K562 (cell line): ENCODE data around the gene RALY. TPM values are rescaled to one million over a fixed set of nuclear protein-coding genes. Genes with fewer than 3 reads are reported as not detected.

Experiments used
- BDP1 ChIP-seq: IDR thresholded peaks from 3 replicates; pipeline ENCODE4 v1.6.1; 2011; ENCODE audit not compliant: insufficient read length, insufficient read depth
- CREB1 ChIP-seq, 2 experiments: sonication (generic) in 1 of 2; formaldehyde crosslinking in 1 of 2; IDR thresholded peaks; 2 replicates each; pipeline versions ENCODE4 v1.6.1 to v1.8.0; 2012 to 2022; ENCODE audit warnings: inconsistent platforms in 1 of 2, mild to moderate bottlenecking in 1 of 2, missing genetic modification reagents in 1 of 2, moderate library complexity in 1 of 2
- MAFF ChIP-seq: IDR thresholded peaks from 2 replicates; pipeline ENCODE4 v1.6.1; 2012; ENCODE audit warnings: low read length, improper control_type of control experiment
- MAFG ChIP-seq: fragments of 450-650 bp; conservative IDR thresholded peaks from 2 replicates; pipeline ENCODE4 v1.6.1; 2016; ENCODE audit warnings: missing genetic modification characterization, missing compliant biosample characterization
- MCM2 ChIP-seq: fragments of 450-650 bp; IDR thresholded peaks from 2 replicates; pipeline ENCODE4 v1.6.1; 2017; ENCODE audit warnings: low read depth, mild to moderate bottlenecking
- MCM3 ChIP-seq: fragments of 450-650 bp; IDR thresholded peaks from 2 replicates; pipeline ENCODE4 v1.6.1; 2016
- MYNN ChIP-seq, 2 experiments: sonication (generic); formaldehyde crosslinking in 1 of 2; IDR thresholded peaks; 2 replicates each; pipeline versions ENCODE4 v1.5.0 to v1.6.1; 2016 to 2020; ENCODE audit warnings: antibody characterized with exemption in 1 of 2, missing genetic modification reagents in 1 of 2
- NFATC3 ChIP-seq: fragments of 450-650 bp; IDR thresholded peaks from 2 replicates; pipeline ENCODE4 v1.6.1; 2017; ENCODE audit warnings: mild to moderate bottlenecking
- RBM34 ChIP-seq: fragments of 200-400 bp; formaldehyde crosslinking; IDR thresholded peaks from 2 replicates; pipeline ENCODE4 v1.6.1; 2018; ENCODE audit warnings: low read length, borderline replicate concordance; ENCODE audit not compliant: insufficient read depth
- SIN3B ChIP-seq: fragments of 450-650 bp; IDR thresholded peaks from 2 replicates; pipeline ENCODE4 v1.6.1; 2017; ENCODE audit warnings: low read depth, mild to moderate bottlenecking, moderate library complexity
- SMAD2 ChIP-seq: fragments of 150-350 bp; IDR thresholded peaks from 2 replicates; pipeline ENCODE4 v1.6.1; 2014; ENCODE audit warnings: low read depth, mild to moderate bottlenecking, low read length
- YBX1 ChIP-seq: fragments of 450-650 bp; IDR thresholded peaks from 2 replicates; pipeline ENCODE4 v1.7.1; 2016; ENCODE audit warnings: mild to moderate bottlenecking
- ZNF143 ChIP-seq: sonication (generic); formaldehyde crosslinking; IDR thresholded peaks from 2 replicates; pipeline ENCODE4 v1.9.0; 2022; ENCODE audit warnings: mild to moderate bottlenecking, missing genetic modification reagents
- ZNF174 ChIP-seq: fragments of 250-450 bp; sonication (Bioruptor Pico); IDR thresholded peaks from 2 replicates; pipeline ENCODE4 v1.4.0; 2020; ENCODE audit warnings: mild to moderate bottlenecking
- ZNF217 ChIP-seq: sonication (generic); formaldehyde crosslinking; IDR thresholded peaks from 2 replicates; pipeline ENCODE4 v1.8.0; 2022; ENCODE audit warnings: mild to moderate bottlenecking, missing genetic modification reagents
- ZNF707 ChIP-seq: fragments of 250-450 bp; sonication (Bioruptor Pico); conservative IDR thresholded peaks from 2 replicates; pipeline ENCODE4 v1.8.0; 2022; ENCODE audit warnings: inconsistent platforms, mild to moderate bottlenecking, moderate library complexity
- polyA plus RNA-seq, 8 experiments: library from polyadenylated mRNA; depleted of rRNA in 4 of 8; stranded (reverse) in 5 of 8; unstranded in 3 of 8; fragments of >200 nt; fragmentation: Nextera tagmentation in 2 of 8; fragmentation: Illumina TruSeq in 1 of 8; extraction: Ambion mirVana in 2 of 8; extraction: Trizol in 1 of 8; gene quantifications; 2 replicates each; pipeline versions ENCODE4 v1.2.1 to v1.2.3, GENCODE V29; 2011 to 2014; ENCODE audit warnings: inconsistent platforms in 1 of 8, missing spikeins in 1 of 8
- total RNA-seq, 7 experiments: library from RNA; depleted of rRNA in 6 of 7; stranded (reverse); fragments of >200 nt in 6 of 7; fragmentation: Illumina TruSeq in 2 of 7; extraction: Trizol in 2 of 7; gene quantifications; 2 replicates each; pipeline versions ENCODE4 v1.2.1 to v1.2.3, GENCODE V29; 2011 to 2021; ENCODE audit warnings: low replicate concordance in 1 of 7
- TF ChIP-seq, protein P1 (sequence below), 2 experiments: IDR thresholded peaks; 2 replicates each; pipeline ENCODE4 v1.6.1; 2011; ENCODE audit warnings: borderline replicate concordance in 1 of 2, control low read depth in 1 of 2, low read depth in 1 of 2, low read length in 1 of 2, mild to moderate bottlenecking in 1 of 2, mixed read lengths in 1 of 2, moderate library complexity in 1 of 2; ENCODE audit not compliant: insufficient read depth in 1 of 2, insufficient read length in 1 of 2, poor library complexity in 1 of 2, severe bottlenecking in 1 of 2; ENCODE audit errors: extremely low read depth in 1 of 2
- TF ChIP-seq, protein P2 (sequence below): fragments of 250-450 bp; sonication (Bioruptor Pico); IDR thresholded peaks from 2 replicates; pipeline ENCODE4 v1.8.0; 2021; ENCODE audit warnings: moderate library complexity, mild to moderate bottlenecking, inconsistent platforms
- TF ChIP-seq, protein P3 (sequence below): sonication (generic); formaldehyde crosslinking; IDR thresholded peaks from 2 replicates; pipeline ENCODE4 v1.8.1; 2023; ENCODE audit warnings: mild to moderate bottlenecking, missing genetic modification reagents, moderate library complexity
- TF ChIP-seq, protein P4 (sequence below): fragments of 200-800 bp; sonication (Bioruptor generic); IDR thresholded peaks from 2 replicates; pipeline ENCODE4 v1.6.1; 2017; ENCODE audit warnings: missing genetic modification characterization, missing compliant biosample characterization
- TF ChIP-seq, protein P5 (sequence below): fragments of 250-450 bp; sonication (Bioruptor Pico); IDR thresholded peaks from 2 replicates; pipeline ENCODE4 v1.5.0; 2021; ENCODE audit warnings: mild to moderate bottlenecking, borderline replicate concordance

The RALY gene
- total and polyA plus RNA-seq, 9 of the 15 experiments (the other 6 are each of a cell fraction or from before 2014, with no cell fraction given), result 0.80 to 207 (median 128) TPM

DNA sequence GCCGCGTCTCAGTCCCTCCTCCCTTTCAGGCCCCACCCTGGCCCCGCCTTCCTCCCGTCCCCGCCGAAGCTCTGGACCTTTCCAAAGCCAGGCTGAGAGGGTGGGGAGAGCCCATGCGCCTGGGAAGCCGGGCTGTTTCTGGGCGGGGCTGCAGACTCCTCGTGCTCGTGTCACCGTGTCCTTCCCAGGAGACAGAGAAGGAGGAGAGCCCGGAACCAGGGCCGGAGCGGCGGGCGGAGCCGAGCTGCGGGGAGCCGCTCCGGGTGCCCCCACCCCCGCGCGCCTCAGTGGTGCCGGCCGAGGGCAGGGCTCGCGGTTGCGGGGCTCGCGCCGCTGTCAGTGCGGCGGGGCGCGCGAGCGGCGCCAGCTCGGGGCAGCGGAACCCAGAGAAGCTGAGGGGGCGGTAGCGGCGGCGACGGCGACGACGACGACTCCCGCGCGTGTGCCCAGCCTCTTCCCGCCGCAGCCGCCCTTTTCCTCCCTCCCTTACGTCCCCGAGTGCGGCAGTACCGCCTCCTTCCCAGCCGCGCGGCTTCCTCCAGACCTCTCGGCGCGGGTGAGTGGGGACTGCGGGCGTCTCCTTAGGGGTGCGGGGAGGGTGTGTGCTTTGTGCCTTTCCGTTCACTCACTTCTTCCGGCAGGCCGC lies at the start of gene RALY (continued):
- TF ChIP-seq, protein P1, sequence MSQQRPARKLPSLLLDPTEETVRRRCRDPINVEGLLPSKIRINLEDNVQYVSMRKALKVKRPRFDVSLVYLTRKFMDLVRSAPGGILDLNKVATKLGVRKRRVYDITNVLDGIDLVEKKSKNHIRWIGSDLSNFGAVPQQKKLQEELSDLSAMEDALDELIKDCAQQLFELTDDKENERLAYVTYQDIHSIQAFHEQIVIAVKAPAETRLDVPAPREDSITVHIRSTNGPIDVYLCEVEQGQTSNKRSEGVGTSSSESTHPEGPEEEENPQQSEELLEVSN (IDR thresholded peaks at IDR 0.05; ENCODE audit: borderline replicate concordance in 1 of 2, extremely low read depth in 1 of 2, insufficient read depth in 1 of 2, insufficient read length in 1 of 2, low read depth in 1 of 2, low read length in 1 of 2, poor library complexity in 1 of 2, severe bottlenecking in 1 of 2), result peak; percentile 91 to 94
- TF ChIP-seq ZNF174 (CRISPR knock-in tag) (no peak), NFATC3 (no peak), MCM2 (no peak), SMAD2 (no peak), YBX1 (no peak), MCM3 (no peak), ZNF143 (peak; percentile 29; the same call in 1 of the 2 replicates), RBM34 (no peak), BDP1 (no peak), CREB1 (IDR thresholded peaks at IDR 0.05) (no peak; the same call in 1 of the 2 replicates), CREB1 (CRISPR knock-in tag; IDR thresholded peaks at IDR 0.05) (0 out of 2 replicates have a peak, but pooled peaks have one; percentile 17), MAFF (no peak), SIN3B (peak; percentile 75), MAFG (tag) (no peak), ZNF707 (CRISPR knock-in tag) (no peak), ZNF217 (CRISPR knock-in tag) (no peak), MYNN (IDR thresholded peaks at IDR 0.05) (no peak), MYNN (CRISPR knock-in tag; IDR thresholded peaks at IDR 0.05) (no peak)
- TF ChIP-seq, protein P2, sequence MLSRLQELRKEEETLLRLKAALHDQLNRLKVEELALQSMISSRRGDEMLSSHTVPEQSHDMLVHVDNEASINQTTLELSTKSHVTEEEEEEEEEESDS (CRISPR knock-in tag), result no peak
- TF ChIP-seq, protein P3, sequence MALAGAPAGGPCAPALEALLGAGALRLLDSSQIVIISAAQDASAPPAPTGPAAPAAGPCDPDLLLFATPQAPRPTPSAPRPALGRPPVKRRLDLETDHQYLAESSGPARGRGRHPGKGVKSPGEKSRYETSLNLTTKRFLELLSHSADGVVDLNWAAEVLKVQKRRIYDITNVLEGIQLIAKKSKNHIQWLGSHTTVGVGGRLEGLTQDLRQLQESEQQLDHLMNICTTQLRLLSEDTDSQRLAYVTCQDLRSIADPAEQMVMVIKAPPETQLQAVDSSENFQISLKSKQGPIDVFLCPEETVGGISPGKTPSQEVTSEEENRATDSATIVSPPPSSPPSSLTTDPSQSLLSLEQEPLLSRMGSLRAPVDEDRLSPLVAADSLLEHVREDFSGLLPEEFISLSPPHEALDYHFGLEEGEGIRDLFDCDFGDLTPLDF (CRISPR knock-in tag), result 0 out of 2 replicates have a peak, but pooled peaks have one; percentile 5
- TF ChIP-seq, protein P4, sequence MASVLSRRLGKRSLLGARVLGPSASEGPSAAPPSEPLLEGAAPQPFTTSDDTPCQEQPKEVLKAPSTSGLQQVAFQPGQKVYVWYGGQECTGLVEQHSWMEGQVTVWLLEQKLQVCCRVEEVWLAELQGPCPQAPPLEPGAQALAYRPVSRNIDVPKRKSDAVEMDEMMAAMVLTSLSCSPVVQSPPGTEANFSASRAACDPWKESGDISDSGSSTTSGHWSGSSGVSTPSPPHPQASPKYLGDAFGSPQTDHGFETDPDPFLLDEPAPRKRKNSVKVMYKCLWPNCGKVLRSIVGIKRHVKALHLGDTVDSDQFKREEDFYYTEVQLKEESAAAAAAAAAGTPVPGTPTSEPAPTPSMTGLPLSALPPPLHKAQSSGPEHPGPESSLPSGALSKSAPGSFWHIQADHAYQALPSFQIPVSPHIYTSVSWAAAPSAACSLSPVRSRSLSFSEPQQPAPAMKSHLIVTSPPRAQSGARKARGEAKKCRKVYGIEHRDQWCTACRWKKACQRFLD, result no peak
- TF ChIP-seq, protein P5, sequence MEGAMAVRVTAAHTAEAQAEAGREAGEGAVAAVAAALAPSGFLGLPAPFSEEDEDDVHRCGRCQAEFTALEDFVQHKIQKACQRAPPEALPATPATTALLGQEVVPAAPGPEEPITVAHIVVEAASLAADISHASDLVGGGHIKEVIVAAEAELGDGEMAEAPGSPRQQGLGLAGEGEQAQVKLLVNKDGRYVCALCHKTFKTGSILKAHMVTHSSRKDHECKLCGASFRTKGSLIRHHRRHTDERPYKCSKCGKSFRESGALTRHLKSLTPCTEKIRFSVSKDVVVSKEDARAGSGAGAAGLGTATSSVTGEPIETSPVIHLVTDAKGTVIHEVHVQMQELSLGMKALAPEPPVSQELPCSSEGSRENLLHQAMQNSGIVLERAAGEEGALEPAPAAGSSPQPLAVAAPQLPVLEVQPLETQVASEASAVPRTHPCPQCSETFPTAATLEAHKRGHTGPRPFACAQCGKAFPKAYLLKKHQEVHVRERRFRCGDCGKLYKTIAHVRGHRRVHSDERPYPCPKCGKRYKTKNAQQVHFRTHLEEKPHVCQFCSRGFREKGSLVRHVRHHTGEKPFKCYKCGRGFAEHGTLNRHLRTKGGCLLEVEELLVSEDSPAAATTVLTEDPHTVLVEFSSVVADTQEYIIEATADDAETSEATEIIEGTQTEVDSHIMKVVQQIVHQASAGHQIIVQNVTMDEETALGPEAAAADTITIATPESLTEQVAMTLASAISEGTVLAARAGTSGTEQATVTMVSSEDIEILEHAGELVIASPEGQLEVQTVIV (CRISPR knock-in tag), result no peak
